B cell (primary cell): ENCODE measurements around the gene SPACA7. TPM values are rescaled to one million over a fixed set of nuclear protein-coding genes. Genes with fewer than 3 reads are reported as not detected.

ENCODE experiments used
- ATAC-seq: fragments of 200-7000 bp; cut with Tn5 transposase; one replicate; pipeline ENCODE4 v1.10.0; 2021; ENCODE audit warnings: low read depth, mild to moderate bottlenecking, moderate number of reproducible peaks, moderate library complexity
- CTCF ChIA-PET: fragments of 350-600 bp; sonication (Branson Sonifier 250); formaldehyde crosslinking; loops from one replicate; lab custom pipeline; 2021; ENCODE audit warnings: antibody characterized with exemption, inconsistent platforms; lab: Charles Lee
- POLR2A ChIA-PET: fragments of 350-600 bp; sonication (Branson Sonifier 250); formaldehyde crosslinking; loops from one replicate; lab custom pipeline; 2021; ENCODE audit warnings: antibody characterized with exemption; lab: Charles Lee
- DNase-seq: peaks from one replicate; pipeline ENCODE4 v3.0.0; 2013
- H2AFZ ChIP-seq: 2 replicates; pipeline ENCODE4 v1.6.1; 2012; ENCODE audit warnings: mild to moderate bottlenecking, low read depth, low read length; ENCODE audit not compliant: insufficient read depth, poor library complexity, severe bottlenecking
- H3K27ac ChIP-seq, 2 donors: 1 replicate in 1 of 2; 2 replicates in 1 of 2; pipeline ENCODE4 v1.5.1; 2012 to 2013; ENCODE audit warnings: low read length in 2 of 2, mild to moderate bottlenecking in 2 of 2, moderate library complexity in 1 of 2
- H3K27me3 ChIP-seq, 4 experiments: fragments of 200-600 bp in 1 of 4; sonication (generic) in 1 of 4; replicated peaks in 1 of 4; 1 replicate in 2 of 4; 2 replicates in 2 of 4; pipeline versions ENCODE4 v1.6.1 to v1.7.0; 2013 to 2016; ENCODE audit warnings: low read length in 3 of 4, mild to moderate bottlenecking in 2 of 4, mixed read lengths in 1 of 4, moderate library complexity in 1 of 4; ENCODE audit not compliant: insufficient read depth in 4 of 4, control insufficient read depth in 3 of 4; ENCODE audit errors: control extremely low read depth in 1 of 4
- H3K36me3 ChIP-seq, 2 experiments: replicated peaks in 1 of 2; 1 replicate in 1 of 2; 2 replicates in 1 of 2; pipeline versions ENCODE4 v1.6.1 to v1.7.1; 2013; ENCODE audit warnings: low read length in 1 of 2; ENCODE audit not compliant: insufficient read depth in 2 of 2, control insufficient read depth in 1 of 2; ENCODE audit errors: control extremely low read depth in 1 of 2, extremely low read depth in 1 of 2
- H3K4me1 ChIP-seq, 2 donors: fragments of 200-600 bp in 1 of 2; sonication (generic) in 1 of 2; 1 replicate in 1 of 2; 2 replicates in 1 of 2; pipeline versions ENCODE4 v1.5.1 to v1.6.1; 2013 to 2017; ENCODE audit warnings: low read length in 2 of 2; ENCODE audit not compliant: control insufficient read depth in 2 of 2, insufficient read depth in 2 of 2
- H3K4me2 ChIP-seq: replicated peaks from 2 replicates; pipeline ENCODE3; 2012; ENCODE audit warnings: mild to moderate bottlenecking, low read depth, low read length; ENCODE audit not compliant: poor library complexity, severe bottlenecking
- H3K4me3 ChIP-seq, 5 experiments: fragments of 200-600 bp in 1 of 5; sonication (generic) in 1 of 5; 1 replicate in 3 of 5; 2 replicates in 2 of 5; pipeline versions ENCODE4 v1.5.1 to v1.7.0; 2011 to 2016; ENCODE audit warnings: low read length in 4 of 5, mild to moderate bottlenecking in 4 of 5, low read depth in 2 of 5, control low read depth in 1 of 5, moderate library complexity in 1 of 5; ENCODE audit not compliant: insufficient read depth in 1 of 5; ENCODE audit errors: control extremely low read depth in 1 of 5, extremely low read depth in 1 of 5
- H3K79me2 ChIP-seq: fragments of 200-600 bp; sonication (generic); one replicate; pipeline ENCODE4 v1.6.0; 2016; ENCODE audit warnings: low read length; ENCODE audit not compliant: control insufficient read depth, insufficient read depth
- H3K9ac ChIP-seq: fragments of 200-600 bp; sonication (generic); 2 replicates; pipeline ENCODE4 v1.6.1; 2017; ENCODE audit warnings: mild to moderate bottlenecking, low read length, moderate library complexity
- H3K9me3 ChIP-seq, 3 donors: one replicate each; pipeline versions ENCODE4 v1.6.1 to v1.7.1; 2013; ENCODE audit warnings: low read length in 2 of 3; ENCODE audit not compliant: control insufficient read depth in 2 of 3, insufficient read depth in 1 of 3; ENCODE audit errors: control extremely low read depth in 1 of 3
- H4K20me1 ChIP-seq: 2 replicates; pipeline ENCODE4 v1.6.0; 2012; ENCODE audit warnings: mild to moderate bottlenecking, low read length; ENCODE audit not compliant: insufficient read depth, control insufficient read depth, poor library complexity, severe bottlenecking
- H3K27ac Mint-ChIP-seq: one replicate; pipeline ENCODE4 v1.8.0; 2021; ENCODE audit warnings: mixed read lengths
- H3K27me3 Mint-ChIP-seq: one replicate; pipeline ENCODE4 v1.8.0; 2021; ENCODE audit warnings: mixed read lengths
- H3K4me1 Mint-ChIP-seq: one replicate; pipeline ENCODE4 v1.8.0; 2021; ENCODE audit warnings: mixed read lengths
- H3K4me3 Mint-ChIP-seq: one replicate; pipeline ENCODE4 v1.8.0; 2021; ENCODE audit warnings: mixed read lengths
- H3K9me3 Mint-ChIP-seq: one replicate; pipeline ENCODE4 v1.8.0; 2022; ENCODE audit warnings: mixed read lengths; ENCODE audit not compliant: insufficient read depth
- CTCF ChIP-seq: fragments of 200-600 bp; IDR thresholded peaks from one replicate; pipeline ENCODE4 v1.8.0; 2022; ENCODE audit warnings: antibody characterized with exemption, mild to moderate bottlenecking
- EZH2 ChIP-seq: IDR thresholded peaks from 2 replicates; pipeline ENCODE4 v1.6.1; 2012; ENCODE audit warnings: borderline replicate concordance, low read depth, mild to moderate bottlenecking, moderate library complexity, low read length; ENCODE audit not compliant: insufficient read depth, poor library complexity, severe bottlenecking
- WGBS: methylation state at CpG from one replicate; pipeline ENCODE4 v1.1.5; 2013; ENCODE audit warnings: missing lambda C conversion rate; ENCODE audit not compliant: insufficient coverage; 5-methylcytosine and 5-hydroxymethylcytosine counted together
- intact Hi-C: fragments of 100-400 bp; cut with micrococcal nuclease; formaldehyde crosslinking; loops from one replicate; pipeline ENCODE4 v1.10.0; 2022
- polyA plus RNA-seq: library from polyadenylated mRNA; depleted of rRNA; stranded (reverse); fragments of >200 nt; gene quantifications from 2 replicates; pipeline ENCODE4 v1.2.3, GENCODE V29; 2012
- total RNA-seq, 2 donors: library from RNA; stranded (reverse); fragments of 120-200 nt in 1 of 2; gene quantifications; 1 replicate in 1 of 2; 2 replicates in 1 of 2; pipeline versions ENCODE4 v1.2.3 to v1.2.4, GENCODE V29; 2013 to 2022

The SPACA7 gene
- total and polyA plus RNA-seq, 2 donors (not counting 1 experiment from before 2014, with no cell fraction given) = not detected

- Histone ChIP-seq H3K79me2 (no peaks in the 10 kb centered on the region), H3K9me3 (peaks cover 0 to 43% (median 0%) of the 10 kb centered on the region in 3 donors), H3K4me3 (no peak overlapping the region), H3K4me1 (no peaks in the 10 kb centered on the region), H3K4me2 (no peak overlapping the region), H3K27me3 (peaks cover 0 to 27% (median 0%) of the 10 kb centered on the region in 4 experiments), H3K27ac (no peak overlapping the region), H3K36me3 (no peaks in the 10 kb centered on the region), H3K9ac (no peak overlapping the region), H2AFZ (no peak overlapping the region), H4K20me1 (no peaks in the 10 kb centered on the region)
- ChIA-PET CTCF (no interaction called here), POLR2A (no interaction called here)
- TF ChIP-seq CTCF = no peak
- TF ChIP-seq EZH2 = no peak
- Mint-ChIP-seq H3K27me3 (peaks cover 23% of the 10 kb centered on the region), H3K4me1 (no peaks in the 10 kb centered on the region), H3K9me3 (peaks cover 3% of the 10 kb centered on the region), H3K27ac (no peak overlapping the region), H3K4me3 (no peak overlapping the region)
- DNase-seq (no peak), ATAC-seq (no peak)
- intact Hi-C loops = no loop called here
- WGBS = 31% methylated on average over 20 of the region's 20 CpGs
Measured at GRCh38 chr13:112331675-112332074, 44.5 kb upstream of the SPACA7 start.

- peaks cover 23% of the 10 kb centered on the region for H3K27me3 Mint-ChIP-seq
- CTCF ChIA-PET = no interaction called here
- TF ChIP-seq CTCF (no peak), EZH2 (no peak)
- H3K27me3 ChIP-seq = peaks cover 0 to 27% (median 0%) of the 10 kb centered on the region in 4 experiments
- H3K27ac ChIP-seq = no peak overlapping the region
- H3K27ac Mint-ChIP-seq = no peak overlapping the region
- H3K4me1 Mint-ChIP-seq = no peaks in the 10 kb centered on the region
- no peak overlapping the region for H3K9ac ChIP-seq
- no peaks in the 10 kb centered on the region for H3K36me3 ChIP-seq
- no peaks in the 10 kb centered on the region for H4K20me1 ChIP-seq
- POLR2A ChIA-PET = no interaction called here
- H3K9me3 ChIP-seq = peaks cover 0 to 44% (median 6%) of the 10 kb centered on the region in 3 donors
- no peaks in the 10 kb centered on the region for H3K4me1 ChIP-seq
- no peak overlapping the region for H3K4me2 ChIP-seq
- no peak overlapping the region for H3K4me3 ChIP-seq
- ATAC-seq (no peak), DNase-seq (no peak)
- no peak overlapping the region for H2AFZ ChIP-seq
- intact Hi-C loops = no loop called here
- H3K9me3 Mint-ChIP-seq = peaks cover 9% of the 10 kb centered on the region
- H3K4me3 Mint-ChIP-seq = no peak overlapping the region
- WGBS = 66% methylated on average over 4 of the region's 10 CpGs
- no peaks in the 10 kb centered on the region for H3K79me2 ChIP-seq
Measured at GRCh38 chr13:112332727-112333126, 43.4 kb upstream of the SPACA7 start.
